ENCODE data around the gene PPFIBP2.

PPFIBP2 gene

GRCh38 chr11:7595951-7596350 lies 82.2 kb downstream of the PPFIBP2 start:
- no peak for DNase-seq (ENCODE audit: low read depth, low spot score)
- no peaks in the 10 kb centered on the region for H3K9me3 ChIP-seq (ENCODE audit: control insufficient read depth, insufficient read depth, low read length)
- no peak overlapping the region for H3K4me3 ChIP-seq (ENCODE audit: low read length)
- no peaks in the 10 kb centered on the region for H3K36me3 ChIP-seq (ENCODE audit: control insufficient read depth, insufficient read depth, low read length)
- no peaks in the 10 kb centered on the region for H3K27me3 ChIP-seq (ENCODE audit: control insufficient read depth, insufficient read depth, low read length)
- H3K27ac ChIP-seq (ENCODE audit: low read length) = no peak overlapping the region
- WGBS (ENCODE audit: insufficient coverage, insufficient read length) = no CpG with 5 or more reads among the region's 2 CpGs
- no peaks in the 10 kb centered on the region for H3K4me1 ChIP-seq (ENCODE audit: control insufficient read depth, insufficient read depth, low read length)

GRCh38 chr11:7596975-7597391 lies 83.2 kb downstream of the PPFIBP2 start:
- Histone ChIP-seq H3K36me3 (ENCODE audit: control insufficient read depth, insufficient read depth, low read length) (no peaks in the 10 kb centered on the region), H3K27ac (ENCODE audit: low read length) (no peak overlapping the region), H3K9me3 (ENCODE audit: control insufficient read depth, insufficient read depth, low read length) (no peaks in the 10 kb centered on the region), H3K4me3 (ENCODE audit: low read length) (no peak overlapping the region), H3K4me1 (ENCODE audit: control insufficient read depth, insufficient read depth, low read length) (no peaks in the 10 kb centered on the region), H3K27me3 (ENCODE audit: control insufficient read depth, insufficient read depth, low read length) (no peaks in the 10 kb centered on the region)
- no CpG with 5 or more reads among the region's 5 CpGs for WGBS (ENCODE audit: insufficient coverage, insufficient read length)
- DNase-seq (ENCODE audit: low read depth, low spot score) = no peak

GRCh38 chr11:7597620-7598019 lies 83.8 kb downstream of the PPFIBP2 start:
- Histone ChIP-seq H3K4me3 (ENCODE audit: low read length) (no peak overlapping the region), H3K27me3 (ENCODE audit: control insufficient read depth, insufficient read depth, low read length) (no peaks in the 10 kb centered on the region), H3K9me3 (ENCODE audit: control insufficient read depth, insufficient read depth, low read length) (no peaks in the 10 kb centered on the region), H3K4me1 (ENCODE audit: control insufficient read depth, insufficient read depth, low read length) (no peaks in the 10 kb centered on the region), H3K36me3 (ENCODE audit: control insufficient read depth, insufficient read depth, low read length) (no peaks in the 10 kb centered on the region), H3K27ac (ENCODE audit: low read length) (no peak overlapping the region)
- DNase-seq (ENCODE audit: low read depth, low spot score) = no peak
- WGBS (ENCODE audit: insufficient coverage, insufficient read length) = no CpG with 5 or more reads among the region's 8 CpGs

- no peaks in the 10 kb centered on the region for H3K9me3 ChIP-seq (ENCODE audit: control insufficient read depth, insufficient read depth, low read length)
- H3K27me3 ChIP-seq (ENCODE audit: control insufficient read depth, insufficient read depth, low read length) = no peaks in the 10 kb centered on the region
- H3K27ac ChIP-seq (ENCODE audit: low read length) = no peak overlapping the region
- 0 out of 2 replicates have a peak, but pooled peaks cover 4% of the 10 kb centered on the region for H3K4me1 ChIP-seq (ENCODE audit: control insufficient read depth, insufficient read depth, low read length)
- no CpG with 5 or more reads among the region's 2 CpGs for WGBS (ENCODE audit: insufficient coverage, insufficient read length)
- DNase-seq (ENCODE audit: low read depth, low spot score) = no peak
- H3K36me3 ChIP-seq (ENCODE audit: control insufficient read depth, insufficient read depth, low read length) = no peaks in the 10 kb centered on the region
- no peak overlapping the region for H3K4me3 ChIP-seq (ENCODE audit: low read length)
Measured at GRCh38 chr11:7599209-7599608, 85.4 kb downstream of the PPFIBP2 start.

- WGBS (ENCODE audit: insufficient coverage, insufficient read length) = no CpG with 5 or more reads among the region's 6 CpGs
Measured at GRCh38 chr11:7600205-7600775, 86.5 kb downstream of the PPFIBP2 start.

GRCh38 chr11:7603031-7603781 lies 89.4 kb downstream of the PPFIBP2 start:
- H3K27ac ChIP-seq (ENCODE audit: low read length) = no peak overlapping the region
- no peak for DNase-seq (ENCODE audit: low read depth, low spot score)
- WGBS (ENCODE audit: insufficient coverage, insufficient read length) = no CpG with 5 or more reads among the region's 4 CpGs
- H3K9me3 ChIP-seq (ENCODE audit: control insufficient read depth, insufficient read depth, low read length) = no peaks in the 10 kb centered on the region
- no peak overlapping the region for H3K4me3 ChIP-seq (ENCODE audit: low read length)
- H3K27me3 ChIP-seq (ENCODE audit: control insufficient read depth, insufficient read depth, low read length) = no peaks in the 10 kb centered on the region
- 0 out of 2 replicates have a peak, but pooled peaks cover 4% of the 10 kb centered on the region for H3K4me1 ChIP-seq (ENCODE audit: control insufficient read depth, insufficient read depth, low read length)
- no peaks in the 10 kb centered on the region for H3K36me3 ChIP-seq (ENCODE audit: control insufficient read depth, insufficient read depth, low read length)

More at GRCh38 chr11:7600205-7600775, 86.5 kb downstream of the PPFIBP2 start:
- Histone ChIP-seq H3K36me3 (ENCODE audit: control insufficient read depth, insufficient read depth, low read length) (no peaks in the 10 kb centered on the region), H3K27me3 (ENCODE audit: control insufficient read depth, insufficient read depth, low read length) (no peaks in the 10 kb centered on the region), H3K4me3 (ENCODE audit: low read length) (no peak overlapping the region), H3K9me3 (ENCODE audit: control insufficient read depth, insufficient read depth, low read length) (no peaks in the 10 kb centered on the region), H3K4me1 (ENCODE audit: control insufficient read depth, insufficient read depth, low read length) (0 out of 2 replicates have a peak, but pooled peaks cover 4% of the 10 kb centered on the region), H3K27ac (ENCODE audit: low read length) (no peak overlapping the region)
- DNase-seq (ENCODE audit: low read depth, low spot score) = no peak

GRCh38 chr11:7604331-7604955 lies 90.6 kb downstream of the PPFIBP2 start:
- 100% methylated on average over 1 of the region's 3 CpGs for WGBS (ENCODE audit: insufficient coverage, insufficient read length)

GRCh38 chr11:7605186-7605943 lies 91.6 kb downstream of the PPFIBP2 start:
- Histone ChIP-seq H3K4me1 (ENCODE audit: control insufficient read depth, insufficient read depth, low read length) (0 out of 2 replicates have a peak, but pooled peaks cover 4% of the 10 kb centered on the region), H3K9me3 (ENCODE audit: control insufficient read depth, insufficient read depth, low read length) (no peaks in the 10 kb centered on the region), H3K27me3 (ENCODE audit: control insufficient read depth, insufficient read depth, low read length) (no peaks in the 10 kb centered on the region), H3K27ac (ENCODE audit: low read length) (no peak overlapping the region), H3K36me3 (ENCODE audit: control insufficient read depth, insufficient read depth, low read length) (no peaks in the 10 kb centered on the region), H3K4me3 (ENCODE audit: low read length) (no peak overlapping the region)
- WGBS (ENCODE audit: insufficient coverage, insufficient read length) = no CpG with 5 or more reads among the region's 5 CpGs
- DNase-seq (ENCODE audit: low read depth, low spot score) = no peak

More at GRCh38 chr11:7604331-7604955, 90.6 kb downstream of the PPFIBP2 start:
- H3K36me3 ChIP-seq (ENCODE audit: control insufficient read depth, insufficient read depth, low read length) = no peaks in the 10 kb centered on the region
- H3K4me3 ChIP-seq (ENCODE audit: low read length) = no peak overlapping the region
- no peaks in the 10 kb centered on the region for H3K27me3 ChIP-seq (ENCODE audit: control insufficient read depth, insufficient read depth, low read length)
- H3K4me1 ChIP-seq (ENCODE audit: control insufficient read depth, insufficient read depth, low read length) = 0 out of 2 replicates have a peak, but pooled peaks cover 4% of the 10 kb centered on the region
- no peak overlapping the region for H3K27ac ChIP-seq (ENCODE audit: low read length)
- DNase-seq (ENCODE audit: low read depth, low spot score) = no peak
- no peaks in the 10 kb centered on the region for H3K9me3 ChIP-seq (ENCODE audit: control insufficient read depth, insufficient read depth, low read length)

GRCh38 chr11:7606496-7606895 lies 92.7 kb downstream of the PPFIBP2 start:
- H3K4me1 ChIP-seq (ENCODE audit: control insufficient read depth, insufficient read depth, low read length) = 0 out of 2 replicates have a peak, but pooled peaks cover 4% of the 10 kb centered on the region
- H3K27me3 ChIP-seq (ENCODE audit: control insufficient read depth, insufficient read depth, low read length) = no peaks in the 10 kb centered on the region
- H3K27ac ChIP-seq (ENCODE audit: low read length) = no peak overlapping the region
- no peaks in the 10 kb centered on the region for H3K36me3 ChIP-seq (ENCODE audit: control insufficient read depth, insufficient read depth, low read length)
- no peak overlapping the region for H3K4me3 ChIP-seq (ENCODE audit: low read length)
- H3K9me3 ChIP-seq (ENCODE audit: control insufficient read depth, insufficient read depth, low read length) = no peaks in the 10 kb centered on the region
- no peak for DNase-seq (ENCODE audit: low read depth, low spot score)

GRCh38 chr11:7609015-7609414 lies 95.2 kb downstream of the PPFIBP2 start:
- no peaks in the 10 kb centered on the region for H3K27me3 ChIP-seq (ENCODE audit: control insufficient read depth, insufficient read depth, low read length)
- no peaks in the 10 kb centered on the region for H3K4me1 ChIP-seq (ENCODE audit: control insufficient read depth, insufficient read depth, low read length)
- H3K4me3 ChIP-seq (ENCODE audit: low read length) = no peak overlapping the region
- DNase-seq (ENCODE audit: low read depth, low spot score) = no peak
- no peak overlapping the region for H3K27ac ChIP-seq (ENCODE audit: low read length)
- H3K36me3 ChIP-seq (ENCODE audit: control insufficient read depth, insufficient read depth, low read length) = no peaks in the 10 kb centered on the region
- WGBS (ENCODE audit: insufficient coverage, insufficient read length) = no CpG with 5 or more reads among the region's 4 CpGs
- no peaks in the 10 kb centered on the region for H3K9me3 ChIP-seq (ENCODE audit: control insufficient read depth, insufficient read depth, low read length)
